CD4-positive, alpha-beta memory T cell (primary cell): ENCODE data around the gene CPD. TPM values are rescaled to one million over a fixed set of nuclear protein-coding genes. Genes with fewer than 3 reads are reported as not detected.

Experiments
- CTCF ChIA-PET: fragments of 350-600 bp; sonication (Branson Sonifier 250); formaldehyde crosslinking; loops from one replicate; lab custom pipeline; 2021; ENCODE audit warnings: inconsistent platforms; ENCODE audit not compliant: partially characterized antibody; lab: Charles Lee
- POLR2A ChIA-PET: fragments of 350-600 bp; sonication (Branson Sonifier 250); formaldehyde crosslinking; loops from one replicate; lab custom pipeline; 2021; ENCODE audit not compliant: partially characterized antibody; lab: Charles Lee
- DNase-seq, 5 donors: peaks; one replicate each; pipeline versions ENCODE4 v3.0.0 to v3.0.0-alpha.2; 2020 to 2022; ENCODE audit warnings: mixed read lengths in 1 of 5
- H3K27ac ChIP-seq: one replicate; pipeline ENCODE4 v1.7.0; 2013; ENCODE audit warnings: low read depth, low read length
- H3K27me3 ChIP-seq: 2 replicates; pipeline ENCODE4 v1.7.0; 2013; ENCODE audit warnings: mild to moderate bottlenecking, low read length, moderate library complexity; ENCODE audit not compliant: insufficient read depth
- H3K36me3 ChIP-seq: 2 replicates; pipeline ENCODE4 v1.7.0; 2013; ENCODE audit warnings: mild to moderate bottlenecking, low read length, moderate library complexity; ENCODE audit not compliant: insufficient read depth
- H3K4me1 ChIP-seq: 2 replicates; pipeline ENCODE4 v1.7.0; 2013; ENCODE audit warnings: mild to moderate bottlenecking, low read length, moderate library complexity; ENCODE audit not compliant: insufficient read depth
- H3K4me3 ChIP-seq, 2 donors: one replicate each; pipeline ENCODE4 v1.7.0; 2013; ENCODE audit warnings: low read length in 2 of 2, mild to moderate bottlenecking in 1 of 2
- H3K9me3 ChIP-seq, 2 donors: one replicate each; pipeline ENCODE4 v1.7.0; 2013; ENCODE audit warnings: low read length in 2 of 2, control low read depth in 1 of 2; ENCODE audit not compliant: control insufficient read depth in 1 of 2
- H3K27ac Mint-ChIP-seq, 7 donors: one replicate each; pipeline ENCODE4 v1.8.0; 2020 to 2021; ENCODE audit warnings: mixed read lengths in 7 of 7, mild to moderate bottlenecking in 6 of 7, inconsistent platforms in 3 of 7, moderate library complexity in 3 of 7
- H3K27me3 Mint-ChIP-seq, 2 donors: one replicate each; pipeline ENCODE4 v1.8.0; 2020 to 2021; ENCODE audit warnings: mixed read lengths in 2 of 2
- H3K36me3 Mint-ChIP-seq, 2 donors: one replicate each; pipeline ENCODE4 v1.8.0; 2020 to 2021; ENCODE audit warnings: mixed read lengths in 2 of 2, inconsistent platforms in 1 of 2, mild to moderate bottlenecking in 1 of 2
- H3K4me1 Mint-ChIP-seq, 4 donors: one replicate each; pipeline ENCODE4 v1.8.0; 2020 to 2021; ENCODE audit warnings: mixed read lengths in 4 of 4, mild to moderate bottlenecking in 1 of 4
- H3K4me3 Mint-ChIP-seq, 8 donors: one replicate each; pipeline ENCODE4 v1.8.0; 2020 to 2021; ENCODE audit warnings: mixed read lengths in 8 of 8, mild to moderate bottlenecking in 7 of 8, moderate library complexity in 6 of 8, inconsistent platforms in 3 of 8
- H3K9me3 Mint-ChIP-seq, 8 donors: one replicate each; pipeline ENCODE4 v1.8.0; 2020 to 2021; ENCODE audit warnings: mixed read lengths in 8 of 8, mild to moderate bottlenecking in 5 of 8, inconsistent platforms in 3 of 8, moderate library complexity in 1 of 8
- intact Hi-C: fragments of 100-400 bp; cut with micrococcal nuclease; formaldehyde crosslinking; loops from one replicate; pipeline ENCODE4 v1.15.1; 2023
- polyA plus RNA-seq, 2 donors: library from polyadenylated mRNA; unstranded; fragments of 300-500 nt; fragmentation: Illumina TruSeq; gene quantifications; one replicate each; pipeline ENCODE4 v1.2.3, GENCODE V29; 2021
- total RNA-seq, 2 experiments: library from RNA; stranded (reverse); gene quantifications; one replicate each; pipeline ENCODE4 v1.2.3, GENCODE V29; 2021

CPD gene
- total and polyA plus RNA-seq, 4 experiments from 2014 or later = 15.6 to 24.6 (median 20.7) TPM

- H3K36me3 ChIP-seq = no peaks in the 10 kb centered on the region
- Mint-ChIP-seq H3K27me3 (peaks cover 0 to 2% of the 10 kb centered on the region in 2 donors), H3K27ac (peak overlapping the region in 3 of 7 donors; percentile 32 to 66 (median 52)), H3K4me3 (no peak overlapping the region), H3K4me1 (peaks cover 24 to 36% (median 31%) of the 10 kb centered on the region in 4 donors), H3K36me3 (peaks cover 0 to 6% of the 10 kb centered on the region in 2 donors), H3K9me3 (no peaks in the 10 kb centered on the region)
- ChIA-PET POLR2A (no interaction called here), CTCF (interaction anchor here (3.3 kb wide), 1 partner anchor 34 kb away, joined by 13 read pairs; no protein-coding TSS in a partner anchor)
- intact Hi-C loops = no loop called here
- H3K4me1 ChIP-seq = peaks cover 32% of the 10 kb centered on the region
- H3K27me3 ChIP-seq = no peaks in the 10 kb centered on the region
- DNase-seq = no peak
- H3K4me3 ChIP-seq = no peak overlapping the region
- H3K27ac ChIP-seq = no peak overlapping the region
- no peaks in the 10 kb centered on the region for H3K9me3 ChIP-seq
Measured at GRCh38 chr17:30375661-30376060, 3.1 kb upstream of the CPD start.

- no peak overlapping the region for H3K4me3 ChIP-seq
- no peaks in the 10 kb centered on the region for H3K36me3 ChIP-seq
- no peaks in the 10 kb centered on the region for H3K9me3 ChIP-seq
- H3K27me3 ChIP-seq = no peaks in the 10 kb centered on the region
- H3K27ac ChIP-seq = no peak overlapping the region
- peaks cover 0 to 6% of the 10 kb centered on the region in 2 donors for H3K36me3 Mint-ChIP-seq
- peaks cover 44% of the 10 kb centered on the region for H3K4me1 ChIP-seq
- peaks cover 31 to 47% (median 40%) of the 10 kb centered on the region in 4 donors for H3K4me1 Mint-ChIP-seq
- intact Hi-C loops = no loop called here
- DNase-seq = peak in 1 of 5 donors; percentile 5
- no peaks in the 10 kb centered on the region for H3K9me3 Mint-ChIP-seq
- peak overlapping the region; percentile 80 to 99 (median 95) for H3K27ac Mint-ChIP-seq
- ChIA-PET CTCF (interaction anchor here (0.8 to 3.3 kb wide), 7 partner anchors 8 to 259 kb away, joined by 3 to 13 read pairs (median 4); no protein-coding TSS in a partner anchor), POLR2A (interaction anchor here (4.1 kb wide), 1 partner anchor 13 kb away, joined by 39 read pairs; no protein-coding TSS in a partner anchor)
- peaks cover 0 to 2% of the 10 kb centered on the region in 2 donors for H3K27me3 Mint-ChIP-seq
- H3K4me3 Mint-ChIP-seq = peak overlapping the region in 7 of 8 donors; percentile 13 to 95 (median 44)
Measured at GRCh38 chr17:30376621-30377452, 1.9 kb upstream of the CPD start.

GRCh38 chr17:30377574-30378240, 1.0 kb upstream of the CPD start:
- peak overlapping the region; percentile 93 to 99 (median 97) for H3K27ac Mint-ChIP-seq
- H3K36me3 Mint-ChIP-seq = peaks cover 0 to 6% of the 10 kb centered on the region in 2 donors
- Histone ChIP-seq H3K27ac (peak overlapping the region; percentile 85), H3K4me3 (peak overlapping the region; percentile 56 to 90), H3K9me3 (no peaks in the 10 kb centered on the region), H3K4me1 (peaks cover 53% of the 10 kb centered on the region), H3K36me3 (no peaks in the 10 kb centered on the region), H3K27me3 (no peaks in the 10 kb centered on the region)
- H3K9me3 Mint-ChIP-seq = no peaks in the 10 kb centered on the region
- peak overlapping the region; percentile 91 to 99 (median 96) for H3K4me3 Mint-ChIP-seq
- DNase-seq = no peak
- H3K4me1 Mint-ChIP-seq = peaks cover 36 to 53% (median 45%) of the 10 kb centered on the region in 4 donors
- ChIA-PET CTCF (interaction anchor here (0.8 to 3.3 kb wide), 9 partner anchors 9 to 260 kb away, joined by 3 to 13 read pairs (median 4); no protein-coding TSS in a partner anchor), POLR2A (interaction anchor here (1.1 to 4.1 kb wide), 8 partner anchors 11 to 94 kb away, joined by 3 to 39 read pairs (median 7); partner anchors contain the start of gene BLMH)
- intact Hi-C loops = loop anchor here (1.0 to 2.0 kb wide), 3 partner anchors 13 to 331 kb away; no protein-coding TSS in a partner anchor
- peaks cover 0 to 2% of the 10 kb centered on the region in 2 donors for H3K27me3 Mint-ChIP-seq

GRCh38 chr17:30378241-30378824, 394 bp upstream of the CPD start:
- intact Hi-C loops = loop anchor here (1.0 to 2.0 kb wide), 3 partner anchors 14 to 330 kb away; no protein-coding TSS in a partner anchor
- peak in 4 of 5 donors; percentile 69 to 72 (median 70) for DNase-seq
- peaks cover 59% of the 10 kb centered on the region for H3K4me1 ChIP-seq
- Mint-ChIP-seq H3K27ac (peak overlapping the region; percentile 93 to 99 (median 97)), H3K36me3 (peaks cover 0 to 6% of the 10 kb centered on the region in 2 donors), H3K9me3 (no peaks in the 10 kb centered on the region), H3K4me1 (peaks cover 41 to 60% (median 52%) of the 10 kb centered on the region in 4 donors), H3K27me3 (peaks cover 0 to 2% of the 10 kb centered on the region in 2 donors), H3K4me3 (peak overlapping the region; percentile 91 to 99 (median 96))
- ChIA-PET POLR2A (interaction anchor here (0.9 to 4.1 kb wide), 10 partner anchors 10 to 98 kb away, joined by 3 to 39 read pairs (median 6); partner anchors contain the start of genes BLMH and GOSR1), CTCF (interaction anchor here (0.9 to 3.3 kb wide), 7 partner anchors 12 to 98 kb away, joined by 3 to 13 read pairs (median 4); partner anchors contain the start of gene GOSR1)
- H3K36me3 ChIP-seq = no peaks in the 10 kb centered on the region
- H3K4me3 ChIP-seq = peak overlapping the region; percentile 56 to 90
- H3K9me3 ChIP-seq = no peaks in the 10 kb centered on the region
- peak overlapping the region; percentile 85 for H3K27ac ChIP-seq
- H3K27me3 ChIP-seq = no peaks in the 10 kb centered on the region

GRCh38 chr17:30379303-30379902, 676 bp downstream of the CPD start:
- CTCF ChIA-PET = interaction anchor here (0.9 to 3.3 kb wide), 4 partner anchors 18 to 97 kb away, joined by 3 to 25 read pairs (median 7); partner anchors contain the start of gene GOSR1
- H3K27ac Mint-ChIP-seq = peak overlapping the region; percentile 30 to 94 (median 85)

More at GRCh38 chr17:30379303-30379902, 676 bp downstream of the CPD start:
- peaks cover 43 to 68% (median 55%) of the 10 kb centered on the region in 4 donors for H3K4me1 Mint-ChIP-seq
- Histone ChIP-seq H3K36me3 (no peaks in the 10 kb centered on the region), H3K9me3 (no peaks in the 10 kb centered on the region), H3K4me1 (peaks cover 69% of the 10 kb centered on the region), H3K27me3 (no peaks in the 10 kb centered on the region), H3K4me3 (peak overlapping the region; percentile 19 to 56), H3K27ac (peak overlapping the region; percentile 85)
- no peaks in the 10 kb centered on the region for H3K9me3 Mint-ChIP-seq
- intact Hi-C loops = loop anchor here (2.0 kb wide), 1 partner anchor 329 kb away; no protein-coding TSS in a partner anchor
- H3K27me3 Mint-ChIP-seq = peaks cover 0 to 2% of the 10 kb centered on the region in 2 donors
- DNase-seq = peak; percentile 6 to 45 (median 24)
- H3K4me3 Mint-ChIP-seq = peak overlapping the region; percentile 84 to 92 (median 89)
- POLR2A ChIA-PET = interaction anchor here (0.9 to 4.1 kb wide), 7 partner anchors 16 to 275 kb away, joined by 3 to 39 read pairs (median 7); partner anchors contain the start of genes BLMH and GOSR1
- H3K36me3 Mint-ChIP-seq = peaks cover 0 to 6% of the 10 kb centered on the region in 2 donors
